ENCODE results near the gene KCNK2.

- TF ChIP-seq, protein P1, sequence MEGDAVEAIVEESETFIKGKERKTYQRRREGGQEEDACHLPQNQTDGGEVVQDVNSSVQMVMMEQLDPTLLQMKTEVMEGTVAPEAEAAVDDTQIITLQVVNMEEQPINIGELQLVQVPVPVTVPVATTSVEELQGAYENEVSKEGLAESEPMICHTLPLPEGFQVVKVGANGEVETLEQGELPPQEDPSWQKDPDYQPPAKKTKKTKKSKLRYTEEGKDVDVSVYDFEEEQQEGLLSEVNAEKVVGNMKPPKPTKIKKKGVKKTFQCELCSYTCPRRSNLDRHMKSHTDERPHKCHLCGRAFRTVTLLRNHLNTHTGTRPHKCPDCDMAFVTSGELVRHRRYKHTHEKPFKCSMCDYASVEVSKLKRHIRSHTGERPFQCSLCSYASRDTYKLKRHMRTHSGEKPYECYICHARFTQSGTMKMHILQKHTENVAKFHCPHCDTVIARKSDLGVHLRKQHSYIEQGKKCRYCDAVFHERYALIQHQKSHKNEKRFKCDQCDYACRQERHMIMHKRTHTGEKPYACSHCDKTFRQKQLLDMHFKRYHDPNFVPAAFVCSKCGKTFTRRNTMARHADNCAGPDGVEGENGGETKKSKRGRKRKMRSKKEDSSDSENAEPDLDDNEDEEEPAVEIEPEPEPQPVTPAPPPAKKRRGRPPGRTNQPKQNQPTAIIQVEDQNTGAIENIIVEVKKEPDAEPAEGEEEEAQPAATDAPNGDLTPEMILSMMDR (IDR thresholded peaks at IDR 0.05; ENCODE audit: poor library complexity): no peak
- no peak for TF ChIP-seq EZH2 (IDR thresholded peaks at IDR 0.05; ENCODE audit: borderline replicate concordance)
- no peak for TF ChIP-seq EZH2phosphoT487 (IDR thresholded peaks at IDR 0.05; ENCODE audit: low read depth, severe bottlenecking, unreplicated experiment)
Measured at GRCh38 chr1:215156232-215156631, 73.7 kb downstream of the KCNK2 start.

Data from hepatocyte (in vitro differentiated cells).